ENCODE measurements around the gene STAT1.

GRCh38 chr2:190984595-190984994 is 29.4 kb downstream of the STAT1 start:
- no peak for TF ChIP-seq CREB1 (IDR thresholded peaks at IDR 0.05; ENCODE audit: low read depth)
- TF ChIP-seq JUNB (IDR thresholded peaks at IDR 0.05) = no peak
- no peak for TF ChIP-seq BCLAF1 (IDR thresholded peaks at IDR 0.05)
- TF ChIP-seq FOXM1 (IDR thresholded peaks at IDR 0.05; ENCODE audit: low read depth, low read length) = no peak
- no peak for TF ChIP-seq ATF3 (IDR thresholded peaks at IDR 0.05; ENCODE audit: borderline replicate concordance, extremely low read depth, low read depth, low read length)
- TF ChIP-seq RFX5 (IDR thresholded peaks at IDR 0.05; ENCODE audit: low read depth, low read length) = no peak
- peak; percentile 63 for TF ChIP-seq POLR2A (IDR thresholded peaks at IDR 0.05; ENCODE audit: low read depth, low read length)
- no peak for TF ChIP-seq EGR1 (IDR thresholded peaks at IDR 0.05; ENCODE audit: borderline replicate concordance in 1 of 2, low read depth in 2 of 2, low read length in 2 of 2)
- peak; percentile 71; the same call in 1 of the 2 replicates for TF ChIP-seq POLR2AphosphoS5 (IDR thresholded peaks at IDR 0.05; ENCODE audit: low read length)
- TF ChIP-seq KDM1A (IDR thresholded peaks at IDR 0.05; ENCODE audit: borderline replicate concordance) = no peak
- no peak for TF ChIP-seq SIX5 (IDR thresholded peaks at IDR 0.05; ENCODE audit: low read depth, low read length, severe bottlenecking)
- TF ChIP-seq ZNF622 (IDR thresholded peaks at IDR 0.05) = no peak

Measured in GM12878 (cell line).